ENCODE results near the gene FOXD4L6.
"Not testable (repeated sequence)": the region's sequence is repeated elsewhere in the genome, so short reads cannot be mapped to it uniquely, and the experiment has no call there.

The FOXD4L6 gene

DNA sequence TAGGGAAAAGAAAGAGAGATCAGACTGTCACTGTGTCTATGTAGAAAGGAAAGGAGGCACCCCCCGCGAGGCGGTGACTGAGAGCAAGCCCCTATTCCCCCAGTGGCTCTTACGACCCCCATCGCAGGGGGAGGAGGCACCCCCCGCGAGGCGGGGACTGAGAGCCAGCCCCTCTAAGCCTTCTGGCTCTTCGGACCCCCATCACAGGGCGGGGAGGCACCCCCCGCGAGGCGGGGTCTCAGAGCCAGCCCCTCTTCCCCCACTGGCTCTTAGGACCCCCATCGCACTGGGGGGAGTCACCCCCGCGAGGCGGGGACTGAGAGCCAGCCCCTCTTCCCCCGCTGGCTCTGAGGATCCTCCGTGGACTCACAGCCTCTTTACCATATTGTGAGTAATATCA lies 23.9 kb downstream of the FOXD4L6 start:
- FAIRE-seq: not testable (repeated sequence)

DNA sequence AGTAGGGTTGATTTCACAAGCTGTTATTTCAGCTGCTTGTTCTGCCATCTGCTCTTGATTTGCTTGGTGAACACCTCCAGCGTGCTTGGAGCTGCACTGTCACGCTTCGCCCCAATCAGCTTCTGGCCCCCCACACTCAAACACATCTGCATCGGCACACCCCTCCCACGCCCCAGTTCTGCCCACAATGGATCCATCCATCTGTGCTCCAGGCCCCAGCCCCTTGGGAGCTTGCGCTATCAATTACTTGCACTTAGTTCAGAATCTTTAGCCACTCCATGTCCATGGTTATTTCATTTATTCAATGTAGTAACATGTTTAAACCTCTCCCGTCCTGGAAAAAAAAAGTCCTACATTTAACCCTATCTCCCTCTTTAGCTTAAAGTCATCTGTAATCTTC lies 28.0 kb downstream of the FOXD4L6 start:
- not testable (repeated sequence) for FAIRE-seq; DNase-seq (ENCODE audit: insufficient read length, low spot score)

More for the DNA sequence above, 23.9 kb downstream of the FOXD4L6 start:
- DNase-seq (ENCODE audit: insufficient read length, low spot score): not testable (repeated sequence)

DNA sequence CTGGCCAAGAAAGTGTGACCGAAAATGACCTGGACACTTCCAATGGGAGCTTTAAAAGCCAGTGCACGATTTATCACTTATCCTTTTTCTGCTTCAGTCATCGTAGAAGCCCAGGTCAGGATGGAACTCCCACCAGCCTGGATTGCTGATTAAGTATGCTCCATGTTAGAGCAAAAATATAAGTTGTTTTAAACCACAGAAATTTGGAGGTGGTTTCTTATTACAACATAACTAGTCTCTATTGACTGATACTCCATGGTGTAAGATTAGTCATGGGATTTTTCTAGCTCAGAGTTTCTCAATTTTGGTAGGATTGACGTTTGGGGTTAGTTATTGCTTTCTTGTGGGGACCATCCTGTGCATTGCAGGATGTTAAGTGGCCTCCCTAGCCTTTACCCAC lies 29.7 kb downstream of the FOXD4L6 start:
- DNase-seq (ENCODE audit: insufficient read length, low spot score); FAIRE-seq: not testable (repeated sequence)

DNA sequence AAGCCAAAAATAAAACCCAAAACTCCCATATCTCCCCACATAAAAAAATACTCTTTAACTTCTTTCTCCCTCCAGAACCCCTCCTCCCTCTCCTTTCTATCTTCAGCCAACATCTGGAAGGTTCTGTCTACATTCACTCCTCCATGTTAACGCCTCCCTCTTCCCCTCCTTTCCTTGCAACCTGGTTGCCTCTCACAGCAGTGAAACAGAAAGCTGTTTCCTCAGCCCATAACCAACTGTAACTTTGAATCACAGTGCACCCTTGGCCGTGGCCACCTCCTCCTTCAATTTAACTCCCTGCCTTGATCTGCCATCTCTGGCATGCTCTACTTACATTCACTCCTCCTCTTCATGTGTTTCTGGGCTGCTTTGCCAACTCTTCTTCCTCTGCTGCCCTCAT lies 33.4 kb downstream of the FOXD4L6 start:
- FAIRE-seq; DNase-seq (ENCODE audit: insufficient read length, low spot score): not testable (repeated sequence)

DNA sequence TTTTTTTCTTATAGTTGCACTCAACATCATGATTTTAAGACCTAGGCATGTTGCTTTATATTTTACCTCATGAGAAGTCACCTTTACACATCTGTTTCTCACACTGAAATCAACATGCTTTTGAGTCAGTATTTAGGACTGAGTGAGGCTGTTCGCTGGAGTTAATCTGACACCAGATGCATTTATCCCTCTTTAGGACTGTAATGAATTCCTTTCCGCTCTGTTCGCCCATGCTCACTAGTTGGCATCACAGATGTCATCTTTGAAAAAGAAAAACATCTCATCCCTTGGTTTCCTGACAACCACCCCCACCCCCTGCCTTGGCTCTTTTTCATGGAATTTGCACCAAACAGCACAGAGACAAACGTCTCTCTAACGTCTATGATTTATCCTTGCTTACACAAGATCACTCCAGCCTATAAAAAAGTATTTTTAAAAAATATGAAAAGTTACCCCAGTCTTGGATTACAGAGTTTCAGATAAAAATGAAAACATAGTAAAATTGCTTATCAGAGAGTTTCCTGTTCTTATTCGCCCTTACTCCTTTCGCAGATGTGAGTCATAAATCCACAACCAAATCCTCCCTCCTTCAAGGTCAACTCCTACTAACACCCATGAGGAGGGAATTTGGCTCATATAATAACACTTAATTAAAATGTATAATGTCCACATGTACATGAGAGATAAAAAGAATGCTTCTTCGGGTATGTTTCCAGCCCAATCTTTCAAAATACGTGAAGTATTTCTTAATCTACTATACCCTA lies 34.3 kb downstream of the FOXD4L6 start:
- FAIRE-seq: not testable (repeated sequence)

DNA sequence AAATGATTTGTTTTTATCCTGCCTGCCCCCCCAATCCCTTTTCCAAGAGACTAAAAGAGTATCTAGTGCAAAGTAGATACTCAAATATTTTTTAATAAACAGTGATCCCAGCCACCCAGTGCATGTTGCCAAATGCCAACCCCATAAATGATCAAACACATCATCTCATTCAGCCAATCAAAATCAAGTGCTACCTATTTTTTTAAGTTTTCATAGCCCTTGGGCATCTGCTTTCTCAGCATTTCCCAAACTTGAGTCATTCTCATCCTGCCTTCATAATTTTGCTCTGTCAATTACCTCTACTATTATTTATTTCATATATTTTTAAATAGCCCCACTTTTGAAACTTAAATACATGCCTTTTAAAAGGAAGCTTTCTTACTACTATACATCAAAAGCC lies 37.6 kb downstream of the FOXD4L6 start:
- not testable (repeated sequence) for DNase-seq (ENCODE audit: insufficient read length, low spot score); FAIRE-seq

More for the DNA sequence above, 34.3 kb downstream of the FOXD4L6 start:
- DNase-seq (ENCODE audit: insufficient read length, low spot score): not testable (repeated sequence)

DNA sequence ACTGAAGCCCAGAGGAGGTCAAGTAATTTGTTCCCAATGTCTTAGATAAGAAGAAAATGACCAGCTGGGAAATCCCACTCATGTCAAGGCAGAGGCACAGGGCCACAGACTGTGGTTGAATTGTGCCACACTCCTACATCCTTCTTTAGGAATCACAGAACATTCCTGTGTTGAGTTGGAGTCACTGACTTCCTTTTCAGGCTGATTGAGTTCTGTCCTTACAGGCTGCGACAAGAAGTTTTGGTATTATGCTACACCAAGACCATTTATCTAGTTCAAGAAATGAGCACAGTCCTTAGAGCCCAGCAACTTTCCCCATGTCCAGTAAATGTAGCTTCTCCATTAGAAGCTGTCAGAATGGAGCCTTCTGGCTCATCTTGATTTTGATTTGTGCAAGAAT lies 38.1 kb downstream of the FOXD4L6 start:
- not testable (repeated sequence) for DNase-seq (ENCODE audit: insufficient read length, low spot score); FAIRE-seq

DNA sequence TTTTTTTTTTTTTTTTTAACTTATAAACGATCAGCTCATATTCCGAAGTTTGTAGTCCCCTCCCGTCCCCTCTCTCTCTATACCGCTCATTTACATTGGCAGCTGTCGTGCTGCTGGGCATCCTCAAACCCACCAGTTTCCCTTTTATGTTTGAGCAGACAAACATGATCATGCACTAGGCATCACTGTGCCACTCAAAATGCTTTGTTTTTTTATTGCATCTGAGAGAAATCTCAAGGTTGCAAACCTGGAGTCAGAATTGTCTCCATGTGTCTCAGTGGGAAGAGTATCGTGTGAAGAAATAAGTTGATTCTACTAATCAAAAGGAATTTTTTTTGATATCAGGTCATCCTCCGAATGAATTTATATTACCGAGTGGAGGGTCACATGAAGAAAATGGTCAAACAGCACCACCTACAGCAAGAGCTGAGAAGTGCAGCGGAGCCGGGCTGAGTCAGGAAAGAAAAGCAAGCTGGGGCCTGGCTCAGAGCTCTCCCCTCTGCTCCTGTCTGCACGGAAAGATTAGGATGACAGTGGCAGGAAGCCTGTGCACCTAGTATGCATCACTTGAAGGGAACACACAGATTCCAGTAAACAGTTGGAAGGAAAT lies 39.9 kb downstream of the FOXD4L6 start:
- FAIRE-seq; DNase-seq (ENCODE audit: insufficient read length, low spot score): not testable (repeated sequence)

DNA sequence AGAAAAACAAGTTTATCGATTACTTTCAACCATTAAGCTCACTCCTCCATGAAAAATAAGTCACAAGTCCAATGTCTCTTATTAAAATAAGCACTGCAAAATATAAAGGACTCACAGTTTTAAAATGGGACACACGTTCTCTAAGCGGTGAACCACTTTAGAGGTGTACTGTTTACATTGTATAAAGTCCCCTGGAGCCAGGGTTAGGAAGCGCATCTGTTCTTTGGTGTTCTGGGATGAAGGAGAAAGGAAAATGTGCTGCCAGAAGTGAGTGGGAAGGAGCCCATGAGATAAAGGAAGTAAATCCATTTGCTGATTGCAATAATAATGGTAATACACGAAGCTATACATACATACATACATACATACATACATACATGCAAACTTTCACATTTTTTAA lies 40.6 kb downstream of the FOXD4L6 start:
- DNase-seq (ENCODE audit: insufficient read length, low spot score); FAIRE-seq: not testable (repeated sequence)

DNA sequence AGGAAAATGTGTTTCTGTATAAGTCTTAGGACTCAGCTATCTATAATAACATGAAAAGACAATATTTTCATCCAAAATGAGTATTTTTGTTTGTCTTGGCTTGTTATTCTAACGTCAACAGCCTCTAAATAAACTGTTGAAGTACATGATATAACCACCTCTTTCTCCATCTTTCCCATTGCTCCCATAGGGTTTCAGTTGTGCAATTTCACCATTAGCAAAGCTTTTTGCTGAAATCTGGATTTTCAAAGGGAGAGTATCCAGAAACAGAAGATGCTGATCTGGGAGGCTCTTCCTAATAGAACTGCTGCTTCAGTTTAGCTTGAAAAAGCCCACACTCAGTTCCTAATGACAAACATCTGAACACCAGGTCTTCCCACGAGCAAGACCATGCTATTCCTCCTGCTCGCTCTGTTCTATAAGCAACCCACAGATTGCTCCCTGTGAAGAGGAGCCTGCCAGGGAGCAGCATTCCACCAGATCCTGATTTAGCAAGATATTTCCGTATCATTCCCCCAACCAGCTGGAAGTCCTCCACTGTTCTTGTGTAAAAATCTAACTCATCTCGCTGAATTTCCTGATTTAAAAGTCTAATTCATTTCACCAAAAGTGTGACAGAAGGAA lies 41.2 kb downstream of the FOXD4L6 start:
- DNase-seq (ENCODE audit: insufficient read length, low spot score); FAIRE-seq: not testable (repeated sequence)

DNA sequence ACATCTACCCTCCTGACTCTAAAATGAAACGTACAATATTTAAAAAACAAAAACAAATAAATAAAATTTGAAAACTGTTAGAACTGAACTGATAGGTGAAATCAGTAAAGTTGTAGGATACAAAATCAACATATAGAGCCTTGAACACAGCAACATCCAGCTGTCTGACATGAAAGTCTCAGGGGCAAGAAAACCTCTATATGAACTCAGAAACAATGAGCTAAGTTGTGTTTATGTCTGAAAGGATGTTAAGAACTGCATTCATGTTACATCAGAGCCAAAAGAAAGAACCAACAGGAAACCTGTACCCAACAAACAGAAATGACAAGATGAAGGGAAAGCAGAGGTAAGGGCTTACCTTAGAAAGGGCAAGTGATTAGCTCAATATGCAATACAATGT lies 41.8 kb downstream of the FOXD4L6 start:
- not testable (repeated sequence) for DNase-seq (ENCODE audit: insufficient read length, low spot score); FAIRE-seq

DNA sequence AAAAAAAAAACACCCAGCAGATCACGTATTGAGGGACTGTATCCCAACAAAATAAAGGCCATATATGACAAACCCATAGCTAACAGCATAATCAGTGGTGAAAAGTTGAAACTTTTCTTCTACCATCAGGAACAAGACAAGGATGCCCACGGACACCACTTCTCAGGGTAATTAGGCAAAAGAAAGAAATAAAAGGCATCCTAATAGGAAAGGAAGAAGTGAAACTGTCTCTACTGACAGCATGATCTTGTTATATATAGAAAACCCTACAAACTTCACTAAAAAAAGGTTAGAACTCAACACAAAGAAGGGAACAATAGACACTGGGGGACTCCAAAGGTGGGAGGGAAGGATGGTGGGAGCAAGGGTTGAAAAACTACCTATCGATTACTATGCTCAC lies 42.3 kb downstream of the FOXD4L6 start:
- not testable (repeated sequence) for DNase-seq (ENCODE audit: insufficient read length, low spot score); FAIRE-seq

DNA sequence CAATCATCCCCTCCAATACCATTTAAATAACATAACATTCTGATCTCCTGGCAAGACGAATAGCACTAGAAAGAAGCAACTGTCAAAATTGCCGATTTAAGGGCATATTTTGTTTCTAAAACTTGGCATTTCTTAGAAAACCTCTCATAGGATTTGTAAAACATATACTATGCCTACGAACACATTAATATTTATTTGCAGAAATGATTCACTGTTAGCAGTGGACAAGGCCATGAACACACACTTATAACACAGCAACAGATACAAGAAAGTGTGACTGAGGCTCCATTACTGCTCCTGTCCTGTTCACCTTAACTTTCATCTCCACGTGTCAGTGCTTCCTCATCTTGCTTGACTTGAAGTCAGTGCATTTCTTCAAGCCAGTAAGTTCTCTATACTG lies 46.1 kb downstream of the FOXD4L6 start:
- not testable (repeated sequence) for FAIRE-seq; DNase-seq (ENCODE audit: insufficient read length, low spot score)

DNA sequence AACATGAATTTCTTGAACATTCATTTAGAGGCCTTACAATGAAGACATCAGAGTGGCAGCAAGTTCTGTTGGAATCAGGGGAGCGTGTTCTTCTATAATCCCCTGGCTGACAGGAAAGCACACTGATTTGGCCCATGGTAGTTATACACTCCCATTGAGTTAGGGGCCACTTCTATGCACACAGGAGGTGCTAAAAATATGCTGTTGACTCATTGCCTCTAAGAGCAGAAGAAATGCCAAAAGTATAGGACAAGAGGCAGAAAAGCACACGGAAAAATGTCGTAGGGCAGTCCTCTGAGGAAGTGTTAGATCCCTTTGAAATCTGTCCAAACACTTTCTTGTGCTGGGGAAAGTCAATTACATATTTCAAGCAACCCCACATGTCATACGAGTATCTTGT lies 49.0 kb downstream of the FOXD4L6 start:
- not testable (repeated sequence) for DNase-seq (ENCODE audit: insufficient read length, low spot score); FAIRE-seq

DNA sequence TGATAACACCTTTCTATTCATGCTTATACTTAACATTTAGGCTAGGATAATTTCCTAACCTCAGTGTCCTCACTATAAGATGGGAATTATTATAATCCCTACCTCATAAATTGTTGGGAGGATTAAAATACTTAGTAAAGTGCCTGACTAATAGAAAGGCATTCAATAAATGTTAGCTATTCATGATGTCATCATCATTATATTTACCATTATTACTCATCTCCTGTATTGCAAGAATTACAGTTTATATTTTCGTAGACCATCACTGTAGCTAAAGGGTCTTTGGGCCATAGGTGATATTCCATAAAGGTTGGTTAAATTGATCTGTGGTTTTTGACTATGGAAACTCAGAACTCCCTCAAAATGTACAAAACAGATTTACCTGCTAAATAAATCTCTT lies 50.9 kb downstream of the FOXD4L6 start:
- FAIRE-seq; DNase-seq (ENCODE audit: insufficient read length, low spot score): not testable (repeated sequence)
